ENCODE results near the gene ABLIM2.

ABLIM2 gene

DNA sequence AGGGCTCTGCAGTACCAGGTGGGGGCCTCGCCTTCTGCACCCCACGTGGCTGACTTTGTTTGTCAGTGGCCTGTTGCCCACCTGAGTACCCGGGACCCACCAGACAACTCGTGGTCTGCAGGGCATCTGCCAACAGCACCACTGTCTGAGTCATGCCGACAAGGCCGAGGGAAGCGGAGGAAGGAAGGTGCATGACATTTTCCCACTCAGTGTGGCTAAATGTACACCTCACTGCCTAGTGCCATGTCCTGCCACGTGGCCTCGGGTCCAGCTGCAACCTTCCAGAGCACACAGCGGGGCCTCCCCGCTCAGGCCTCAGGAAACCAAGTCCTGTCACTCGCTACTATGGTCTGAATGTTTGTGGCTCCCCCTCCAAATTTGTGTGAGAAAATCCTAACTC lies 22.1 kb downstream of the ABLIM2 start:
- DNase-seq (ENCODE audit: low spot score): no peak

DNA sequence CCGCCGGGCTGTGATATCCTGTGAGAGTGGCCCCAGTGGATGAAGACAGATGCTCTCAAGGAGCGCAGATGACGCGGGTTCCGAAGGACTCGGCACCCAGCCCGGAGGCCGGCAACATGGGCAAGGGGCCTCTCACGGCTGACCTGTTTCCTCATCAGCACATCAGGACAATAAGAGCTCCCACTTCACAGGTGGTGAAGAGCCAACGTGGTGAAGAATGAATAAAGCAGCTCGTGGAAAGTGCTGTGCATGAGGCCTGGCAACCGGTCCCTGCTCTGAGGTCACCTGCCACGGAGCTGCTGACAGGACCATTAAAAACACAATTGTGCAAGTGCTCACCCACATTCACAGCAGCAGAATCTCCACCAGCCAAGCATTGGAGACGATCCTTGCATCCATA lies 22.9 kb downstream of the ABLIM2 start:
- DNase-seq (ENCODE audit: low spot score): no peak

DNA sequence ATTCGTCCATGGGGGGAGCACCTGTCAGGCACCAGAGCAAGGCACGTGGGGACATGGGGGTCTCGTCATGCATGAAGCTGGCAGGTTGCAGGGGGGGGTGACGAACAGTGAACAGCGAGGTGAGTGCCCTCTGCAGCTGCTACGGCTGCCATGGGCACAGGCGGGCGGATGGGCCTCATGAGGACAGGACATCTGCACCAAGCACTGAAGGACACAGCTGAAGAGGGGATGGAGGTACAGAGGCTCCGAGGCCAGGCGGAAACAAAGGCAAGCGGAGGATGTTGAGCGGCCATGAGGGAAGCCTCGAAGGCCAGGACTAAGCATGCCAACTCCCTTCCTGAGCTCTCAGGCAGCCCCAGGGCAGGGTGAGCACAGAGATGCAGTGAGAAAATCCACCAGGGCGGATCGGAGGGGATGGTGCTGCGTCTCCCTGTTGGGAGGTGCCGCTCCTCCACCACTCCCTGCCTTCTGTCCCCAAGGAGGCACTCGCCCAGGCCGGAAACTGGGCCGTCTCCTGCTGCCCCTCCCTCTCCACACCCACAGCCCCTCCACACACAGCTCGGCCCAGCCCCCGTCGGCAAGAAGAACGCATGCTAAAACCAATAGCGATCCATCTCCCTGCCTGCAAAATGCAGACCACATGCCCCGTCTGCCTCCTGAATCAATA lies 24.6 kb downstream of the ABLIM2 start:
- DNase-seq (ENCODE audit: low spot score): no peak

DNA sequence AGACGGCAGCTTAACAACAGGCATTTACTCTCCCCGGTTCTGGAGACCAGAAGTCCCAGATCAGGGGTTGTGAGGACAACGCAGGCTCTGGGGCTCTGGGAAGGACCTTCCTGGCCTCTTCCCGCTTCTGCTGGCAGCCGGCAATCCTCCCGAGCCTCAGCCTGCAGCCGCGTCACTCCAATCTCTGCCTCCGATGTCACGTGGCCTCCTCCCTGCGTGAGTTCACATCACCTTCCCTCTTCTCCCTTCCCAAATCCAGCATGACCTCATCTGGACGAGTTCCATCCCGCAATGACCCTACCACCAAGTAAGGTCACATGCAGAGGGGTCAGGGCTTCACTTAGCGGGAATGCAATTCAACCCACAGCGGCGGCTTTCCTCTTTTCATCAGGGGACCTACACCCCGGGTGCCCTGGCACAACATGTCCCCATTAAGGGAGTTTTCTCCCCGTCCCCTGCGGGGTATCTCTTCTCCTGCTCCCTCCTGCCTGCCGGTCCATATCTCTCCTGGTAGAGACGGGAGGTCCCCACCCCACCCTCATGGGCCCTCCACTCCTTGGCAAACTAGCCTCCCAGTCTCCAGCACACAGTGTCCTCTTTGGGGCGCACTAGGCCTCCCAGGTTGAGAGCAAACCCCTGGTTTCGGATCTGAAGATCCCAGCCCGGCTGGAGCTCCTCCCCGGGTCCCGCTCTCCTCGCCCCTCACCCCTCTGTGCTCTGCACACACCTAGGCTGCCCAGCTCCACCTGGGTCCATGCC lies 25.5 kb downstream of the ABLIM2 start:
- no peak for DNase-seq (ENCODE audit: low spot score)

DNA sequence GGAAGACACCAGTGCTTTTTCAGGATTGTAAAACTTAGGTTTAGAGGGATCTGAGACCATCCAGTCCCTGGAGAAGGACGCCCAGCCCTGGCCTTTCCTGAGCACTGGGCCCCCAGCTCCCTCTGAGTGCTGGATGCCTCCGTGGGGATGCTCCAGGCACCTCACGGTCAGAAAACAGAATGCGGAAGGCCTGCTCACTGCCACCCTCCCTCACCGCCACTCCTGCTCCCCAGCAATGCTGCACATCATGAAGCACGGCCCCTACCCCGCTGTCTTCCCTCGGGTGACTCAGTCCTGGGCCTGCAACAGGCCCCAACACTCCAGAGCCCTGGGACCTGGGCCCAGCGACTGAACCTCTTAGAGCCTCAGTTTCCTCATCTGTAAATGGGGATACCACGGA lies 26.2 kb downstream of the ABLIM2 start:
- no peak for DNase-seq (ENCODE audit: low spot score)

DNA sequence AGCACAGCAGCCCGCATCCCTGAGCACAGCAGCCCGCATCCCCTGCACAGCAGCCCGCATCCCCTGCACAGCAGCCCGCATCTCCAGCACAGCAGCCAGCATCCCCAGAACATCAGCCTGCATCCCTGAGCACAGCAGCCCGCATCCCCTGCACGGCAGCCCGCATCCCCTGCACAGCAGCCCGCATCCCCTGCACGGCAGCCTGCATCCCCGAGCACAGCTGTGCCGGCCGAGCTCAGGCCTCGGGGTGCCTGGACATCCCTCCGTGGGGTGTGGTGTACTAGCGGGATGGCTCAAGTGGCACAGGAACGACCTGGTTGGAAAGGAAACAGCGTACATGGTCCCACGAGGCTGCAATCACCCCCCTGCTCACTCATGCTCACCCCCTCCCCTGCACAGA lies 26.8 kb downstream of the ABLIM2 start:
- DNase-seq (ENCODE audit: low spot score): no peak

DNA sequence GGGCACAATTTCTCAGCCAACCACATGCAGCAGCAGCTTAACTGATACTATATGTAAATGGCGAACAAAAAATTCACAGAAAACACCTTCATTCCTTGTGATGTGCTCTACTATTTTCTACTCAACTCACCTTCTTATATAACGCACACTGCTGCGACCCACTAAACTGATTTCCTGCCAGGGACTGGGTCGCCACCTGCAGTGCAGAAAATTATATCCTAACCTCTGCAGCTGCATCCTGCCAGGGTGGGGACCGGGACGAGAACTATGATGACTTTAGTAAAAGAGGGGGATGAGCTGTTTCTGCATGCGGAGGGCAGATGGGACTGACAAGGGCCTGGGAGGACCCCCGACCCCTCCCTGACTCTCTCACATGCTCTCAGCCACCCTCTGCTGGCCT lies 27.4 kb downstream of the ABLIM2 start:
- DNase-seq (ENCODE audit: low spot score): no peak

DNA sequence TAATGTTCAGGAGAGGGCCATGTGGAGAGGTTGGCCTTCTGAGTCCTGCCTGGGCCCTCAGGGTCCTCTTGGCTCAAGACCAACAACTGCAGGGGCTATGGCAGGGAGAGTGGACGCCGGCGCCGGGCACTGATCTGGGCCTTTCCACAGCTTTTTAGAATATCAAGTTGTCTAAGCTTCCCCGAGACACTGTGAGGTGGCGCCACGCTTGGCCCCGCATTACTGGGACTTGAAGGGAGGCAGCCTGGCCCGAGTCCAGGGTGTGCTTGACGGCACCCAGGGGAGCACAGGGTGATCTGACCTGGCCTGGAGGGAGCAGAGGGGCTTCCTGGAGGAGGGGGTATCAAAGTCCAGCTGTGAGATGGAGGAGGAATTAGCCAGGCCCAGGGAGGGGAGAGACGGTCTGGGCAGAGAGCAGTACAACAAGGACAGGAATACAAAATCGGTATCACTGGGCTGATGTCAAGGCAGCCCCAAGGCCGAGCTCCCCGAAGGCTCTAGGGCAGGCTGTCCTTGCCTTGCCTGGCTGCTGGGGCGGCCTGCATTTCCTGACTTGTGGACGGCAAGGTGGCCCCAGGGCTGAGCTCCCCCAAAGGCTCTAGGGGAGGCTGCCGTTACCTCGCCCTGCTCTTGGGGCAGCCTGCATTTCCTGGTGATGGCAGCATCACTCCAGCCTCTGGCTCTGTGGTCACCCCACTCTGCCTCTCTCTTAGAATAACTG lies 28.1 kb downstream of the ABLIM2 start:
- DNase-seq (ENCODE audit: low spot score): no peak

DNA sequence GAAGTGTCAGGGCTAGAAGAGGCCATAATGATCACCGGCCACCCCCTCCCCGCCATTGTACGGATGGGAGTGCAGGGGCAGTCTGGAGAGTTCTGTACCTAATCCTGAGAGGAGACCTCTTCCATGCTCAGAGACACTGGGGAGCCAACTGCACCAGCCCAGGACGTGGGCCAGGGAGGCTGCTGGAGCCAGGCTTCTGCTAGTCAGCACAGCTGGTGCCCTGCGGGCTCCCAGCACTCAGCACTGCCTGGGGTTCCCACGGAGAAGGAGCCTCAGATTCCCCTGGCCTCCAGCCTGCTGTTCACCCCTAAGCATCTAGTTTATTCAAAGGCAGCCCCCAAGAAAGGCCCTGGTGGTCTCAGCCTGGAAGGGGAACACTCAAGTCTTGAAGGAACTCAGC lies 28.8 kb downstream of the ABLIM2 start:
- no peak for DNase-seq (ENCODE audit: low spot score)

DNA sequence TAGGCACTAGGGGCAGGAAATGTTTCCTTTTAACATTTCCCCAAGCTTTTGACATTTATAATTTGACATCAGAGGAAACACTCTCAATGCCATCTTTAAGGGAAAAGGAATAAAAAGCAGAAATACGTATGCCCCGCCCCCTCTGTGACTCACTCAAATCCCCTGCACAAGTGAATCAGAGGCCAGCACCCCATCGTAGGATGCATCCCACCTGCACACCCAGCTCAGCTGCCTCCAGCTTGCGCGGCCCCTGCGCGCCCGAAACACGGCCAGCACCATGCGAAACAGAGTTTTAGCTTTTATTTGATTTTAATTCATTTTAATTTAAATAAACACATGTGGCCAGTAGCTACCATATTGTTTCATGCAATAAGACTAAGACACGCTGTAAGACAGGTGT lies 29.5 kb downstream of the ABLIM2 start:
- DNase-seq (ENCODE audit: low spot score): no peak

DNA sequence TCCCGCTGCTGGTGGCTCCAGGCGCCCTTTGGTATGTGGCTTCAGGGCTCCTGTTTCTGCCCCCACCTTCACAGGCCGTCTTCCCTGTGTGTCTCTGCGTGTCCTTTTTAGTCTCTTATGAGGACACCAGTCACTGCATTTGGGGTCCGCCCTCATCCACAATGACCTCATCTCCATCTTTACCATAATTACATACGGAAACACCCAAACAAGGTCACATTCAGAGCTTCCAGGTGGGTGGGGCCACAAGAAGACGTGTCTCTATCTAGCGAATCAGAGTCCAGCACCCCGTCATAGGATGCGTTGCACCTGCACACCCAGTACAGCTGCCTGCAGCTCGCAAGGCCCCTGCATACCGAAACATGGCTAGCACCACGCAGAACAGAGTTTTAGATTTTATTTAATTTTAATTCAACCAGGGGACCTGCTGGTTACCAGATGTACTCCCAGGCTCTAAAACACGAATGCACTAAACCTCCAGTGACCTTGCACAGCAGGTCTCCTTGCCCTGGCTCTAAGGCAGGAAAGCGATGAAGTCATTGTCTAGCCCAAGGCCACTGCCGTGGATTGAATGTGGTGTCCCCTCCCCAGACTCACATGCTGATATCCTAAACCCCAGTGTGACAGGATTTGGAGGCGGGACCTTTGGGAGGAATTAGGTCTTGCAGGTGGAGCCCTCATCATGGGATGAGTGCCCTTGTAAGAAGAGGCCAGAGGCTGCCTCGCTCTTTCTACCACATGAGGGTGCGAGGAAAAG lies 30.3 kb downstream of the ABLIM2 start:
- DNase-seq (ENCODE audit: low spot score): no peak

DNA sequence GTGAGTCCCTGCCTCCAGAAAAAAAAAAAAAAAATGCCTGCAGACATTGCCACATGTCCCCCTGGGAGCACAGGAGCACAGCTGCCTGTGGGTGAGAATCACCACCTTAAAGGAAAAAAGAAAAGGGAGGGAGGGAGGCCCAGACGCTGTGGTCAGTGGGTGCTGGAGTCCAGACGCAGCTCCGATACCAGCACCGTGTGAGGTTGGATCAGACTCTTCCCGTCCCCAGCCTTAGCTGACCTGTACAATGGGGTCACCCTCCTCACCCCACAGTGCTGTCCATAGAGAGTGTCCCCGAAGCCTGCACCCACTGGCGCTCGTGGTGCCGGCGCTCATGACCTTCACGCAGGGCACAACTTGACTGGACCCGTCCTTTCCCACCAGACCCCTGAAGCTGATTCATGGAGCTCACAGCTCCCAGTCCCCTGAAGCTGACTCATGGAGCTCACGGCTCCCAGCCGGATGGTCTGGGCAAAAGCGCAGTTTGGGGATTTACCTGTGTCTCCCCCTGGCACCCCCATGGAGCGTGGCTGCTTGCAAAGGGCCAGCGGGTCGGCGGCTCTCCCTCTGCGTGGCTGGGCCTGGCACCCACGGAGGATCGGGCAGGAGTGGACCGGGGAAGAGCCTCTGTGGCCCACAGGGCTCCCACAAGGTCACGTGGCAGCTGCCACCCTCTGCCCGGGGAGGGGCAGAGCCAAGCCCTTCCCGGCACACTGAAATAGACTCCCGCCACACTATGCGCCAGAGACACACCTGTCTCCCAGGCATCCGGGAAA lies 31.4 kb downstream of the ABLIM2 start:
- DNase-seq (ENCODE audit: low spot score): no peak

DNA sequence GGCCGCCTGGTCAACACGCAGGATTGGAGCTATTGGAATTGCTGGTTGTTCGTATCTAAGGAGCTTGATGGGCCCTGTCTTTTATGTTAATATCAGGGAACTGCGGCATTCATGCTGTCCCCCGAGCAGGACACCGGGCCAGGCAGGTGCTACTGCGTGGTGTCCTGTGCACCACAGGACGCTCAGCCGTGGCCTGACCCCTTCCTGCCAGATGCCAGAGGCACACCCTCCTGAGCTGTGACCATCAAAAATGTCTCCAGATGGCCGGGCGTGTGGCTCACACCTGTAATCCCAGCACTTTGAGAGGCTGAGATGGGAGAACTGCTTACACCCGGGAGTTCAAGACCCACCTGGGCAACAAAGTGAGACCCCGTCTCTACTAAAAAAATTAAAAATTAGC lies 32.1 kb downstream of the ABLIM2 start:
- no peak for DNase-seq (ENCODE audit: low spot score)

DNA sequence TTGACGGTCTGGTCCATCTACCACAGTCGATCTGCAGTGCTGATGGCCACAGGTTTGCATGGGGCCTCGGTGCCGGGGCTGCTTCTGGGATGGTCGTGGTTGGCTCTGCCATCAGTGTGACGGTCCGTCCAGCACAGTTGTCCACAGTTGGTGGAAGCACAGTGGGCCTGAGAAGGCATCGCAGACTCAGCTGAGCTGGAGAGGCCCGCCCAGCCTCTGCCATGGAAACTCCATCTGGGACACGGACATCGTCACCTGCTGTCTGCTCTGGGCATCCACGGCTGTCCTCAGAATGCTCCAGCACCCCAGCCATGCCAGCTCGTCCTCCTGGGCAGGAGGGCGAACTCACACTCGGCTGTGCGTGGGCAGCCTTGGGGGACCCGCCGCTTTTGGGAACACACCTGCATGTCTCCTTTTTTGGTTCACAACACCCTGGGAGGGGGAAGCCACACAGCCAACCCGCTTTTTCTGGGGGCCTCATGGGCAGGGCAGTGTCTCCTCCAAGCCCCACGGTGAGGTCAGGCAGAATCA lies 33.0 kb downstream of the ABLIM2 start:
- no peak for DNase-seq (ENCODE audit: low spot score)

DNA sequence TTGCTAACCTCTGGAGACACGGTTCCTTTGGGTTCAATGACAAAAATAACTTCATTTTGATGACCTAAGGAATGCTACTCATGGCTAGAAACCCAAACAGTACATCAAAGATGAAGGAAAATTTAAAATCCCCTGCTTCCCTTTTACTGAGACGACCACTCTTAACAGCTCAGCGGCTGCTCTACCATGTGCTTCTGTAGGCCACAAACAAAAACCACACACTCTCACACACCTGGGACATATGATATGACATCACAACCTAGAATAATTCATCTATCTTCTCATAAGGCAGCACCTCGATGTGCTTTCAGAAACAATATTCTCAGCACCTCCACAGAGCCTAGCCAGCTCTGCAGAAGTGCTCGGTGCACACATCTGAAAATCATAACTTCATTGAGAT lies 34.7 kb downstream of the ABLIM2 start:
- DNase-seq (ENCODE audit: low spot score): no peak

DNA sequence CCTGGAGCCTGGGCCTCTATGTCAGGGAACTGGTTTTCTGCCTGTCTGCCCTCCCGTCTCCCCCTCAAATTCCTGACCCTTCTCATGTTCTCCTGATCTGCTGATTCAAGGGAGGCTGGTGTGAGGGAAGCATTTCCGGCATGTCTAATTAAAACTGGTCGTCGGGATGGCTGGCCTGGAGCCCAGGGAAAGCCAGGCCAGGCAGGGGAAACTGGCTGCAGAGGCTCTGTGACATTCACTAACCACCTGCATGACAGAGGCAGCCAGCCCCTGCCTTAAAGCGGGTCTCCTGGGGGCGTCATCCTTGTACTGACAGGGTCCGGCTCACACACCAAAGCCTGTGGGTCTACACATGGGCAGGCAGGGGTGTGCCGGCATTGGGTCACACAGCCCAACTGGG lies 35.2 kb downstream of the ABLIM2 start:
- DNase-seq (ENCODE audit: low spot score): no peak

DNA sequence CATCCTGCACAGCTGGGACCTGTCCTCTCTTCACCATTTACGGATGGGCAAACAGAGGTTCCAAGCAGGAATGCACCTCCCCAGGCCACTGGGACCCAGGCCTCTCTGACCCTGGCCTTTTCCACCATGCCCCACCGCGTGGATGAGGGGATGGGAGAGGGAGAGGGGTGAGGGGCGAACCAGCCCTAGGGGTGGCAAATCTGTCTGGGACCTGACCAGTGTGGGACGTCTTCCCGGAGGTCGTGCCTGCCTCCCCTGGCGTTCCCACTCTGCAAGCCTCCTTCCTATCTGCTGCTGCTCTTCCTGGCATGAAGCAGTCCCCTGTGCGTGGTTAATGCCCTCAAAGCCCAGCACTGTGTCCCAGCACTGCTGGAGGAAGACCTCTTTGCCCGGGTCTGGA lies 35.9 kb downstream of the ABLIM2 start:
- no peak for DNase-seq (ENCODE audit: low spot score)

DNA sequence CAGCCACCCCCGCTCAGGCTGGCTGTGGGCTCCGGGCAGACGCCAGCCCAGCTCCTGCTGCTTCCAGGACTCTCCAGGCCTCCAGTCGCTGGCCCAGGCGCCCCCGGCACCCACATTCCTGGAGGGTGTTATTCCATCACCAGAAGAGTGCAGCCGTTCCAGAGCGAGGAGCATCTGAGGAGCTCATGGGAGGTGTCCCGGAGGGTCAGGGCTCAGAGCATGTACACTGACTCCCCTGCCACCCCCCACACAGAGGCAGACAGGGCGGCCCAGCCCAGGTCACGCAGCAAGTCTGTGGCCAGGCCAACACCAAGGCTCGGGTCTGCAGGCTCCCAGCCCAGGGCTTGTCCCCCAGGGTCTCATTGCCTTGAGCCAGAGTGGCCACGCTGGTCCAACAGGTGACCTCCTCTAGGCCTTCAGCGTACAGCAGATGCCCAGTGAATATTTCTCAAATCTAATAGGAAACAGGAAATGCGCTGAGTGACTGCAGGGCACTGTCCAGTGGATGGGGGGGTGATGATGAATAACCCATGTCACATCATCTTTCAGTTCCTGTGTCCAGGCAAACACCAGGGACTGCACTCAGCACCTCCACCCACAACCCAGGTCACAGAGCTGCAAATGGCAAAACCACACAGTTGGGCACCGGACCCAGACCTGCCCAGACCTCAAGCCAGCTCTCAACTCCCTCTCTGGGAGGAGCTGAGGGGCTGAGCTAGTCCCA lies 37.2 kb downstream of the ABLIM2 start:
- DNase-seq (ENCODE audit: low spot score): no peak

DNA sequence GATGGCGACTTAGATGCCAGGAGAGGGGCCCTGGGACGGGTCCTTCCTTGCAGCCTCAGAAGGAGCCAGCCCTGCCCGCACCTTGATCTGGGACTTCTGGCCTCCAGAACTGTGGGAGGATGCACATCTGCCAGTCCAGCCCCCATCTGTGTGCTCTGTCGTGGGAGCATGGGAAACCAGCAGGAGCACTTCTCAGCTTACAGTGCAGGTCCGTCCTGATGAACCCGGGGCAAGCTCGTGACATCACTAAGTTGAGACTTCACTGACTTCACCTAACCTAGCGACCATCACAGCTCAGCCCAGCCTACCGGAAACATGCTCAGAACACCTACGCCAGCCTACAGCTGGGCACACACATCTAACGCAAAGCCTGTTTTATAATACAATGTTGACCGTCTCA lies 38.1 kb downstream of the ABLIM2 start:
- no peak for DNase-seq (ENCODE audit: low spot score)

DNA sequence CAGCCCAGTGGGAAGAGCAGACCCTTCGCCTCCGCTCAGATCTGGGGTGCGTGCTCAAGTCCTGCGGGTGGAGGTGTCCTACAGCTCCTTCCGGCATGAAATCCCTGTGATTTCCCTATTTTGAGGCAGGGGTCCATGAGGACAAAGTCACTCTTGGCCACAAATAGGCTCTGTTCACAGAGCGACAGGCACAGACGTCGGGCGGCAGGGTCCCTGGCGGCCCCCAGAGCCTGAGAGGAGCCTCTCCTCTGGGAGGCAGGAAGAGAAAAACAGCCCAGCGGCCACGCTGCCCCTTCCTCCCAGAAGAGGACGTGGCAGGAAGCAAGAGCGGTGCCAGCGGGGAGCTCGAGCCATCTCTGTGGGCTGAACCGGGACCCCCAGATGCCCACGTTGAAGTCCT lies 38.7 kb downstream of the ABLIM2 start:
- DNase-seq (ENCODE audit: low spot score): no peak

DNA sequence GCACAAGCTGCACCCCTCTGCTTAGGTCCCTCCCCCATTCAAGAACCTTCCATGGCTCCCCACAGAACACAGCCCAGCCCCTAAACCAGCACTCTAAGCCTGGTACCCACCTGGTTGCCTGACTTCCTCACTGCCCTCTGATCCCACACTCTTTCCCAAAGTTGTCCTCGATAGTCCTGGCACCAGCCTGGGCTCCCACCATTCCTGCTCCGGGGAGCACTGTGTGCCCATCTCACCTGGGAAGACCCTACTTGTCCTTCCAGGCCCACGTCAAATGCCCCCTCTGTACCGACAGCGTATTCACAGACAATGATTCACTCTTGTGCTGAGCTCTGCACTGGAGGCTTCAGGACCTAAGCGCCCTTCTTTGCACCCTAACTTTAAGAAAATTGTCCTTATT lies 40.1 kb downstream of the ABLIM2 start:
- no peak for DNase-seq (ENCODE audit: low spot score)
